GM18511 (cell line): ENCODE measurements around the gene SPATA33.
A peak's percentile ranks its signal among the peaks of the same experiment; 100 is the strongest.

Experiments
- ATAC-seq: cut with Tn5 transposase; IDR thresholded peaks from one replicate; pipeline ENCODE4 v1.9.1; 2021; ENCODE audit warnings: mild to moderate bottlenecking, moderate library complexity; ENCODE audit not compliant: unreplicated experiment

The SPATA33 gene

GRCh38 chr16:89657442-89658220 lies at the start of gene SPATA33, which contains the start of gene CHMP1A:
Gene SPATA33 (plus strand): TSS chr16:89657836. CDS start chr16:89657912, 76 bp downstream.
Gene CHMP1A (minus strand): TSS chr16:89657708. CDS start chr16:89657588, 120 bp downstream.
- ATAC-seq: peak; percentile 92

GRCh38 chr16:89607937-89608740 lies 49.5 kb upstream of the SPATA33 start:
- no peak for ATAC-seq

DNA sequence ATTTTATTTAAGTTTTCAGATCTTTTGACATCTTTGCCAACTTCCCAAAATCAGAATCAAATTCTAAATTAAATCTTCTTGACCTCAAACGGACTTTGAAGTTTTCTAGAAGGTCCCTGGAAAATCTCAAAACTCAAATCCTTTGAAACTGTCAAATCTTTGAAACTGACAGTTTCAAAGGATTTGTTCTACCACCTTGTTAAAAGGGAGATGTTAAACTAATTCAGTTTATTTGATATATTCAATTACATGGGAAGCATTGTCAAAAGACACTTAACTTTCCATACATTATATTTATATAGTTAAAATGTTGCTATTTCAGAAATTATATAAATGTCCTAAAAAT lies 47.6 kb upstream of the SPATA33 start:
- no peak for ATAC-seq

DNA sequence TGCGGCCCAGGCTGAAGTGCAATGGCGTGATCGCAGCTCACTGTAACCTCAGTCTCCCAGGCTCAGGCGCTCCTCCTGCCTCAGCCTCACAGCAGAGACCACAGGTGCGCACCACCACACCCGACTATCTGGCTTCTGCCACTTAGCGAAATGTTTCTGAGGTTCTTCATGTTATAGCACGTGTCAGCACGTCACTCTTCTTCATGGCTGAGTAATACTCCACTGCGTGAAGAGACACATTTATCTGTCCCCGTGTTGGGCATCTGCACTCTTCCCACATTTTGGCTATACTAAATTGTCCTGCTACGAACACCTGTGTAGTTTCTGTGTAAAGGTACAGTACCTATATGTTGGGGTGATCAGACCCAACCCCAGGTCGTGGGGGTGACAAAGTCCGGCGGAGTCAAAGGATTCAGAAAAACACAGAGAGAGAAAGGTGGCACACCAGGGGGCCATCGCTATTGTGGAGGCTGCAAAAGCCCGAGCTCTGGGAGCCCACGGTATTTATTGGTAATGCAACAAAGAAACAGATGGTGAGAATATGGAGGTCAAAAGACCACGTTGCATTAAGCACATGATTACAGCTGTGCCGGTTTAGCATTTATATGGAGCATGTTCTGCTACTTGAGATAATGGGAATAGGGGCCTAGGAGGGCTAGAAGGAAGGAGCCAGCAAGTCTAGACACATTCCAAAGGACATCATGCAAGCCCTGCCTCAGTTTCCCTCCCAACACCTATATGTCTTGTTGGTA lies 45.0 kb upstream of the SPATA33 start:
- ATAC-seq: no peak

- ATAC-seq: no peak
Measured at GRCh38 chr16:89613231-89613953, 44.2 kb upstream of the SPATA33 start, which contains the start of gene DPEP1. Gene DPEP1 (plus strand): TSS chr16:89613642. CDS start chr16:89630411, 16,769 bp downstream.

- ATAC-seq: no peak
Measured at GRCh38 chr16:89613954-89614459, 43.6 kb upstream of the SPATA33 start.

- no peak for ATAC-seq
Measured at GRCh38 chr16:89615176-89615575, 42.5 kb upstream of the SPATA33 start.

GRCh38 chr16:89615596-89616090 lies 42.0 kb upstream of the SPATA33 start:
- ATAC-seq: no peak

- ATAC-seq: no peak
Measured at GRCh38 chr16:89616623-89617022, 41.0 kb upstream of the SPATA33 start.

- ATAC-seq: no peak
Measured at GRCh38 chr16:89617036-89617435, 40.6 kb upstream of the SPATA33 start.

- no peak for ATAC-seq
Measured at GRCh38 chr16:89618109-89618998, 39.3 kb upstream of the SPATA33 start.

DNA sequence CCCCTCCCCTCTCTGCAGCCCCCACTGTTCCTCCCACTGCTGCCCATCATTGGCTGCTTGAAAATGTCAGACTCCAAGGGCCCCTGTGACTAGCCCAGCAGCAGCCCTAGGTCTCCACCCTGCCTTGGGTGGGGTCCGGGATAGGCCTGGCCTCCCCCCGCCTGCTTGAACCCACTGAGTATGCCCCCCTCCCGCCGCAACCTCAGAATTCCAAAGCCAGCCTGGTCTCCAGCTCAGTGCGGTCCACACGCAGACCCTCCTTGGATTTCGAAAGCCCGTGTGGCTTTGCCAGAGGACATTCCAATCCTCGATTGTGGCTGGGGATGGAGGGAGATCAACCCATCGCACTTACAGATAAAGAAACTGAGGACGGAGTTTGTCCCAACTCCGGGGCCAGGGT lies 37.8 kb upstream of the SPATA33 start:
- no peak for ATAC-seq

GRCh38 chr16:89620406-89620841 lies 37.2 kb upstream of the SPATA33 start:
- no peak for ATAC-seq

DNA sequence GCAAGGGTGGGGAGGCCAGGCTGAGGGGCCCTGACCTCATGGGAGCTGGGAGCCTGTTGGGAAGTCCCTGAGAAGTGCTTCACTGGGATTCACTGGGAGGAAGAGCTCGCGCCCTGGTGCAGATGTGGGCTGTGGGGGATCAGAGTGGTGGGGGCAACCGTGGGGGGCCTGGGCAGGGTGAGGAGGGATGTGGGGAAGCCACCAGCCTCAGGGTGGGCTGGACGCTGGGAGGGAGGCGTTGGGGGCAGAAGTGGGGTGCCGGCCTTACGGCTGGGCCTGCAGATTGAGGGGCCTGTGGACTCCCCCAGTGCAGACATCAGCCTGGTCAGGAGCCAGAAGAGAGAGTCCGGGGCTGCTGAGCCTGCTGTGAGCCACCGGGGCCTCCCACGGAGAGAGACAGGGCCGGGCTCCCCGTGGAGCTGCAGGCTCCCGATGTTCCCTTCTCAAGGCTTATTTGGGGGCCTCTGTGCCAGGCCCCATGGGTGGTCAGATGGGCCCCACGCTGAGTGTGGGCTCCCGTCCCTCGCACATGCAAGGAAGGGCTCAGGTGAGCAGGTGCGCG lies 36.4 kb upstream of the SPATA33 start:
- ATAC-seq: no peak

DNA sequence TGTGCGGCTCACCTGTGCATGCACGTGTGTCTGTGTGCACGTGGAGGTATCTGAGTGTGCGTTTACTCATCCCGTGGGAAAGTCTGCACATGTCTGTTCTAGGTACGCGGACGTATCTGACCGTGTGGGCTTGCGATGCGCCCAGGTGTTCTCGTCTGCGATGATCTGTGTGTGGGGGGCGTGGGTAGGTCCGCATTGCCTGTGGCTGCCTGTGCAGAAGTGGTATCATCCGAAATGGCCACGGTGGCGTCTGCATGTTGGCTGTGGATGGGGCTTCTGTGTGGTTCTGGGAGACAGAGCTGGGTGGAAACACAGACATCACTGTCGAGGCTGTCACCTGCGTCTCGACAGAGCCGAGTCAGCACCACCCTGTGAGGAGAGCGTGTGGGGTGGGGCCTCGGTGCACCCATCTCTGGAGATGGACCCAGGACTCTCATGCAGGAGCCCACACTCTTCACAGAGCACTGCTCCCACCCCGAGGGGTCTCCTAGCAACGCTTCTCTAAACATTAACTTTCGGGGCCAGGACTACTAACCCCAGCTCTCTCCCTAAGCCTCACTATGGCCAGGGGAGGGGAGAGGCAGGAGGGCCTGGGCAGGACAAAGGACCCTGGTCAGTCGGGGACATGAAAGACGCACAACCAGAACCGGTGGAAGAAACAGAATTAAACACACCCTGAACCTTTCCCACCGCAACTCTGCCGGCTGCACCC lies 35.8 kb upstream of the SPATA33 start:
- no peak for ATAC-seq

- ATAC-seq: no peak
Measured at GRCh38 chr16:89623511-89624261, 34.0 kb upstream of the SPATA33 start.
